OCI-LY1 (cell line): ENCODE results near the gene DTX3L.

Experiments
- H2AFZ ChIP-seq: fragments of 200-600 bp; sonication (generic), shearing (Covaris generic); 2 replicates; pipeline ENCODE4 v1.6.0; 2014; ENCODE audit warnings: antibody characterized with exemption, mild to moderate bottlenecking, low read length
- H3F3A ChIP-seq: fragments of 200-600 bp; sonication (generic), shearing (Covaris generic); 2 replicates; pipeline ENCODE4 v1.6.0; 2014; ENCODE audit warnings: mild to moderate bottlenecking, antibody characterized with exemption, low read length, moderate library complexity; ENCODE audit not compliant: insufficient read depth
- H3K27ac ChIP-seq: fragments of 200-600 bp; sonication (generic); 2 replicates; pipeline ENCODE4 v1.5.1; 2014; ENCODE audit warnings: low read length, mixed run types, mild to moderate bottlenecking, low read depth; ENCODE audit not compliant: poor library complexity, severe bottlenecking
- H3K27me3 ChIP-seq: fragments of 200-600 bp; sonication (generic); 2 replicates; pipeline ENCODE4 v1.6.0; 2014; ENCODE audit warnings: antibody characterized with exemption, mild to moderate bottlenecking, low read length, moderate library complexity; ENCODE audit not compliant: insufficient read depth
- H3K36me3 ChIP-seq: fragments of 200-600 bp; sonication (generic); 2 replicates; pipeline ENCODE4 v1.6.1; 2014; ENCODE audit warnings: mild to moderate bottlenecking, antibody characterized with exemption, low read length, moderate library complexity, mixed read lengths; ENCODE audit not compliant: insufficient read depth
- H3K4me1 ChIP-seq: fragments of 200-600 bp; sonication (generic); 2 replicates; pipeline ENCODE4 v1.5.1; 2014; ENCODE audit warnings: mild to moderate bottlenecking, low read length, moderate library complexity; ENCODE audit not compliant: insufficient read depth, severe bottlenecking
- H3K4me2 ChIP-seq: fragments of 200-600 bp; sonication (generic), shearing (Covaris generic); 2 replicates; pipeline ENCODE4 v1.6.1; 2014; ENCODE audit warnings: low read length
- H3K4me3 ChIP-seq: fragments of 200-600 bp; sonication (generic); 2 replicates; pipeline ENCODE4 v1.5.1; 2014; ENCODE audit warnings: low read length, low read depth, mild to moderate bottlenecking, mixed read lengths; ENCODE audit not compliant: poor library complexity, severe bottlenecking
- H3K79me2 ChIP-seq: fragments of 200-600 bp; shearing (Covaris generic); 2 replicates; pipeline ENCODE4 v1.6.1; 2016; ENCODE audit warnings: mixed run types, low read length, mixed read lengths; ENCODE audit not compliant: insufficient read depth
- H3K9ac ChIP-seq: fragments of 200-600 bp; sonication (generic), shearing (Covaris generic); 2 replicates; pipeline ENCODE4 v1.6.1; 2014; ENCODE audit warnings: mild to moderate bottlenecking, low read length, mixed read lengths
- H3K9me2 ChIP-seq: fragments of 200-600 bp; sonication (generic), shearing (Covaris generic); 2 replicates; pipeline ENCODE4 v1.6.1; 2014; ENCODE audit warnings: low read depth, mild to moderate bottlenecking, low read length, mixed read lengths
- H3K9me3 ChIP-seq: fragments of 200-600 bp; shearing (Covaris generic); 2 replicates; pipeline ENCODE4 v1.6.1; 2014; ENCODE audit warnings: low read length, mixed read lengths
- H4K20me1 ChIP-seq: fragments of 200-600 bp; sonication (generic), shearing (Covaris generic); 2 replicates; pipeline ENCODE4 v1.6.0; 2016; ENCODE audit warnings: mild to moderate bottlenecking, low read length; ENCODE audit not compliant: insufficient read depth
- CTCF ChIP-seq: fragments of 200-600 bp; sonication (generic), shearing (Covaris generic); IDR thresholded peaks from 2 replicates; pipeline ENCODE4 v1.5.1; 2017; ENCODE audit warnings: mild to moderate bottlenecking, antibody characterized with exemption, low read length, moderate library complexity, mixed read lengths
- EZH2 ChIP-seq: fragments of 200-600 bp; sonication (generic), shearing (Covaris generic); IDR thresholded peaks from 2 replicates; pipeline ENCODE4 v1.8.0; 2017; ENCODE audit warnings: borderline replicate concordance, mixed run types, mild to moderate bottlenecking, antibody characterized with exemption, low read length, moderate library complexity, mixed read lengths

The DTX3L gene

GRCh38 chr3:122564155-122564912 lies at the start of gene DTX3L, which contains the start of gene PARP9:
Gene DTX3L (plus strand): TSS chr3:122564338. CDS start chr3:122564427, 89 bp downstream.
Gene PARP9 (minus strand): TSS chr3:122564300. CDS start chr3:122559620, 4,680 bp downstream.
- Histone ChIP-seq H3K4me3 (peak within 1 kb of the TSS; percentile 70), H2AFZ (peak within 1 kb of the TSS; percentile 2; the same call in 1 of the 2 replicates), H3K9me2 (no peaks in the 10 kb centered on the region), H3K27ac (peak within 1 kb of the TSS; percentile 12), H3K9ac (peak within 1 kb of the TSS; percentile 72), H3K36me3 (no peaks in the 10 kb centered on the region), H3K9me3 (no peaks in the 10 kb centered on the region), H3K4me1 (peaks cover 41% of the 10 kb centered on the region), H3F3A (no peaks in the 10 kb centered on the region), H4K20me1 (no peaks in the 10 kb centered on the region), H3K4me2 (peak within 1 kb of the TSS; percentile 68), H3K79me2 (no peaks in the 10 kb centered on the region), H3K27me3 (no peaks in the 10 kb centered on the region)
- TF ChIP-seq EZH2, result no peak
- TF ChIP-seq CTCF, result no peak

GRCh38 chr3:122515020-122515468 lies 49.1 kb upstream of the DTX3L start:
- Histone ChIP-seq H2AFZ (peak overlapping the region; percentile 72; the same call in 1 of the 2 replicates), H3K9me3 (no peaks in the 10 kb centered on the region), H3K9ac (peak overlapping the region; percentile 91; the same call in 1 of the 2 replicates), H3K27ac (no peak overlapping the region), H3K4me1 (peaks cover 23% of the 10 kb centered on the region), H3K36me3 (peaks cover 10% of the 10 kb centered on the region; the same call in 1 of the 2 replicates), H3K4me2 (peak overlapping the region; percentile 73), H3K79me2 (peaks cover 39% of the 10 kb centered on the region), H3K9me2 (no peaks in the 10 kb centered on the region), H3K27me3 (no peaks in the 10 kb centered on the region), H3K4me3 (peak overlapping the region; percentile 89), H4K20me1 (peaks cover 6% of the 10 kb centered on the region; the same call in 1 of the 2 replicates), H3F3A (no peaks in the 10 kb centered on the region)
- no peak for TF ChIP-seq EZH2
- TF ChIP-seq CTCF, result no peak

- Histone ChIP-seq H3K4me2 (no peak overlapping the region), H3F3A (no peaks in the 10 kb centered on the region), H3K9me3 (no peaks in the 10 kb centered on the region), H3K27ac (no peak overlapping the region), H2AFZ (peak overlapping the region; percentile 13; the same call in 1 of the 2 replicates), H3K27me3 (no peaks in the 10 kb centered on the region), H3K79me2 (peaks cover 31% of the 10 kb centered on the region), H3K9me2 (no peaks in the 10 kb centered on the region), H3K36me3 (peaks cover 5% of the 10 kb centered on the region; the same call in 1 of the 2 replicates), H4K20me1 (peaks cover 6% of the 10 kb centered on the region; the same call in 1 of the 2 replicates), H3K9ac (no peak overlapping the region), H3K4me1 (peaks cover 23% of the 10 kb centered on the region), H3K4me3 (no peak overlapping the region)
- no peak for TF ChIP-seq CTCF
- TF ChIP-seq EZH2, result no peak
Observed at GRCh38 chr3:122515870-122516269, 48.3 kb upstream of the DTX3L start.
